ENCODE data around the gene SULT1A4.
"Not testable (repeated sequence)": the region's sequence is repeated elsewhere in the genome, so short reads cannot be mapped to it uniquely, and the experiment has no call there.

GRCh38 chr16:29453754-29454153 is 6.0 kb upstream of the SULT1A4 start:
- not testable (repeated sequence) for TF ChIP-seq POLR2A, CTCF (IDR thresholded peaks at IDR 0.05)
